HCT116 (cell line): Measurements from ENCODE around the gene KYAT1. TPM values are rescaled to one million over a fixed set of nuclear protein-coding genes. Genes with fewer than 3 reads are reported as not detected.

Source experiments
- ATAC-seq: fragments of 200-7000 bp; cut with Tn5 transposase; 2 replicates; pipeline ENCODE4 v1.9.1; 2020; ENCODE audit warnings: mild to moderate bottlenecking, moderate library complexity
- BruUV-seq: library from RNA; stranded (reverse); fragments of 400-500 nt; replicated peaks from 2 replicates; lab custom pipeline; 2021; lab: Mats Ljungman, UMichigan
- CTCF ChIA-PET: fragments of 300-600 bp; sonication (Branson Sonifier 250); formaldehyde crosslinking; loops from one replicate; lab custom pipeline; 2021; ENCODE audit warnings: antibody characterized with exemption; lab: Charles Lee
- POLR2A ChIA-PET: fragments of 300-600, 350-600 bp; sonication (Branson Sonifier 250); formaldehyde crosslinking; loops from one replicate; lab custom pipeline; 2021; ENCODE audit warnings: antibody characterized with exemption; lab: Charles Lee
- RAD21 ChIA-PET, 2 experiments: fragments of 300-600 bp; sonication (Branson Sonifier 250); formaldehyde crosslinking; loops; one replicate each; lab custom pipeline; 2023; ENCODE audit warnings: low total read pairs in 2 of 2; ENCODE audit not compliant: uncharacterized antibody in 2 of 2, unreplicated experiment in 2 of 2, low non-redundant PET in 1 of 2; lab: Charles Lee
- DNase-seq: peaks from one replicate; pipeline ENCODE4 v3.0.0-alpha.2; 2010; ENCODE audit warnings: low read depth, low spot score
- H2AFZ ChIP-seq: fragments of 200-600 bp; shearing (Covaris generic), sonication (generic); 2 replicates; pipeline ENCODE4 v1.6.1; 2017; ENCODE audit warnings: low read depth, mixed run types, mixed read lengths, antibody characterized with exemption, low read length; ENCODE audit not compliant: poor library complexity, severe bottlenecking
- H3K27ac ChIP-seq: 2 replicates; pipeline ENCODE4 v1.5.1; 2012; ENCODE audit warnings: low read depth, low read length
- H3K27me3 ChIP-seq: fragments of 200-600 bp; sonication (generic); 2 replicates; pipeline ENCODE4 v1.6.1; 2016; ENCODE audit warnings: mixed run types, low read length, mixed read lengths; ENCODE audit not compliant: insufficient read depth
- H3K36me3 ChIP-seq, 2 experiments: fragments of 200-500 bp in 1 of 2; fragments of 200-600 bp in 1 of 2; sonication (Bioruptor generic) in 1 of 2; sonication (generic) in 1 of 2; 2 replicates each; pipeline versions ENCODE4 v1.5.1 to v1.6.1; 2014 to 2016; ENCODE audit warnings: low read length in 2 of 2, inconsistent platforms in 1 of 2, mixed read lengths in 1 of 2, mixed run types in 1 of 2; ENCODE audit not compliant: insufficient read depth in 2 of 2, control insufficient read depth in 1 of 2
- H3K4me1 ChIP-seq, 2 experiments: fragments of 200-600 bp in 1 of 2; sonication (generic) in 1 of 2; 2 replicates each; pipeline versions ENCODE4 v1.5.1 to v1.6.1; 2012 to 2017; ENCODE audit warnings: low read length in 2 of 2, inconsistent platforms in 1 of 2, mild to moderate bottlenecking in 1 of 2, mixed read lengths in 1 of 2, mixed run types in 1 of 2, moderate library complexity in 1 of 2; ENCODE audit not compliant: insufficient read depth in 2 of 2, control insufficient read depth in 1 of 2
- H3K4me2 ChIP-seq: fragments of 200-600 bp; sonication (generic); 2 replicates; pipeline ENCODE4 v1.6.1; 2017; ENCODE audit warnings: mixed run types, low read length, mixed read lengths
- H3K4me3 ChIP-seq, 2 experiments: fragments of 200-600 bp in 1 of 2; sonication (generic) in 1 of 2; replicated peaks in 1 of 2; 2 replicates each; pipeline ENCODE4 v1.5.1; 2011 to 2016; ENCODE audit warnings: low read length in 2 of 2, control low read depth in 1 of 2, low read depth in 1 of 2, mild to moderate bottlenecking in 1 of 2, mixed read lengths in 1 of 2, mixed run types in 1 of 2
- H3K79me2 ChIP-seq: fragments of 200-600 bp; sonication (generic); 2 replicates; pipeline ENCODE4 v1.6.1; 2017; ENCODE audit warnings: mild to moderate bottlenecking, mixed run types, low read length, moderate library complexity, mixed read lengths; ENCODE audit not compliant: insufficient read depth
- H3K9ac ChIP-seq: fragments of 200-600 bp; sonication (generic); 2 replicates; pipeline ENCODE4 v1.6.1; 2016; ENCODE audit warnings: low read length, mixed read lengths
- H3K9me2 ChIP-seq: fragments of 200-600 bp; sonication (generic), shearing (Covaris generic); 2 replicates; pipeline ENCODE4 v1.6.1; 2017; ENCODE audit warnings: mixed run types, mild to moderate bottlenecking, moderate library complexity; ENCODE audit not compliant: insufficient read depth
- H3K9me3 ChIP-seq, 2 experiments: fragments of 200-500 bp in 1 of 2; fragments of 200-600 bp in 1 of 2; sonication (Bioruptor generic) in 1 of 2; sonication (generic) in 1 of 2; 2 replicates each; pipeline ENCODE4 v1.6.1; 2014 to 2017; ENCODE audit warnings: low read length in 2 of 2, mixed read lengths in 2 of 2, inconsistent platforms in 1 of 2, low read depth in 1 of 2, mild to moderate bottlenecking in 1 of 2, mixed run types in 1 of 2, moderate library complexity in 1 of 2; ENCODE audit not compliant: control insufficient read depth in 1 of 2, insufficient read depth in 1 of 2
- H4K20me1 ChIP-seq: fragments of 200-600 bp; sonication (generic), shearing (Covaris generic); 2 replicates; pipeline ENCODE4 v1.6.1; 2017; ENCODE audit warnings: mixed run types, mild to moderate bottlenecking, moderate library complexity; ENCODE audit not compliant: insufficient read depth
- CBX3 ChIP-seq: IDR thresholded peaks from 2 replicates; pipeline ENCODE4 v1.6.1; 2012; ENCODE audit warnings: low read depth
- POLR2A ChIP-seq: IDR thresholded peaks from 2 replicates; pipeline ENCODE4 v1.7.0; 2011; ENCODE audit warnings: borderline replicate concordance; ENCODE audit not compliant: insufficient read depth, insufficient read length; ENCODE audit errors: extremely low read depth
- POLR2AphosphoS5 ChIP-seq: IDR thresholded peaks from 2 replicates; pipeline ENCODE4 v1.6.1; 2011; ENCODE audit warnings: mild to moderate bottlenecking, low read depth, low read length, moderate library complexity
- RAD21 ChIP-seq: IDR thresholded peaks from 2 replicates; pipeline ENCODE4 v1.6.1; 2012; ENCODE audit warnings: low read depth, mild to moderate bottlenecking
- SP1 ChIP-seq: IDR thresholded peaks from 2 replicates; pipeline ENCODE4 v1.6.1; 2012; ENCODE audit warnings: low read depth
- SRF ChIP-seq: IDR thresholded peaks from 2 replicates; pipeline ENCODE4 v1.6.1; 2012; ENCODE audit warnings: low read depth
- YY1 ChIP-seq: IDR thresholded peaks from 2 replicates; pipeline ENCODE4 v1.6.1; 2011; ENCODE audit warnings: low read length, low read depth, moderate library complexity, mild to moderate bottlenecking; ENCODE audit not compliant: insufficient replicate concordance; ENCODE audit errors: extremely low read depth
- intact Hi-C: fragments of 100-400 bp; cut with micrococcal nuclease; formaldehyde crosslinking; loops from 2 replicates; pipeline ENCODE4 v1.10.0; 2022
- total RNA-seq: library from RNA; stranded (reverse); gene quantifications from one replicate; pipeline ENCODE4 v1.2.1, GENCODE V29; 2021; ENCODE audit not compliant: unreplicated experiment
- TF ChIP-seq, protein P1 (sequence below): IDR thresholded peaks from 2 replicates; pipeline ENCODE4 v1.6.1; 2012; ENCODE audit warnings: low read depth

KYAT1 gene
- total RNA-seq, 1 experiment from 2014 or later: 10.1 TPM

- TF ChIP-seq POLR2A (no peak), CBX3 (no peak), SP1 (no peak)
- TF ChIP-seq, protein P1, sequence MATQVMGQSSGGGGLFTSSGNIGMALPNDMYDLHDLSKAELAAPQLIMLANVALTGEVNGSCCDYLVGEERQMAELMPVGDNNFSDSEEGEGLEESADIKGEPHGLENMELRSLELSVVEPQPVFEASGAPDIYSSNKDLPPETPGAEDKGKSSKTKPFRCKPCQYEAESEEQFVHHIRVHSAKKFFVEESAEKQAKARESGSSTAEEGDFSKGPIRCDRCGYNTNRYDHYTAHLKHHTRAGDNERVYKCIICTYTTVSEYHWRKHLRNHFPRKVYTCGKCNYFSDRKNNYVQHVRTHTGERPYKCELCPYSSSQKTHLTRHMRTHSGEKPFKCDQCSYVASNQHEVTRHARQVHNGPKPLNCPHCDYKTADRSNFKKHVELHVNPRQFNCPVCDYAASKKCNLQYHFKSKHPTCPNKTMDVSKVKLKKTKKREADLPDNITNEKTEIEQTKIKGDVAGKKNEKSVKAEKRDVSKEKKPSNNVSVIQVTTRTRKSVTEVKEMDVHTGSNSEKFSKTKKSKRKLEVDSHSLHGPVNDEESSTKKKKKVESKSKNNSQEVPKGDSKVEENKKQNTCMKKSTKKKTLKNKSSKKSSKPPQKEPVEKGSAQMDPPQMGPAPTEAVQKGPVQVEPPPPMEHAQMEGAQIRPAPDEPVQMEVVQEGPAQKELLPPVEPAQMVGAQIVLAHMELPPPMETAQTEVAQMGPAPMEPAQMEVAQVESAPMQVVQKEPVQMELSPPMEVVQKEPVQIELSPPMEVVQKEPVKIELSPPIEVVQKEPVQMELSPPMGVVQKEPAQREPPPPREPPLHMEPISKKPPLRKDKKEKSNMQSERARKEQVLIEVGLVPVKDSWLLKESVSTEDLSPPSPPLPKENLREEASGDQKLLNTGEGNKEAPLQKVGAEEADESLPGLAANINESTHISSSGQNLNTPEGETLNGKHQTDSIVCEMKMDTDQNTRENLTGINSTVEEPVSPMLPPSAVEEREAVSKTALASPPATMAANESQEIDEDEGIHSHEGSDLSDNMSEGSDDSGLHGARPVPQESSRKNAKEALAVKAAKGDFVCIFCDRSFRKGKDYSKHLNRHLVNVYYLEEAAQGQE: no peak
Measured at GRCh38 chr9:128908372-128908771, 26.6 kb upstream of the KYAT1 start (continued).

- no TSS peak for BruUV-seq
- Histone ChIP-seq H3K27ac (no peak overlapping the region), H4K20me1 (no peaks in the 10 kb centered on the region), H3K27me3 (no peaks in the 10 kb centered on the region), H3K9me3 (no peaks in the 10 kb centered on the region), H3K4me3 (no peak overlapping the region), H3K9me2 (no peaks in the 10 kb centered on the region), H3K4me1 (peaks cover 21 to 38% of the 10 kb centered on the region in 2 experiments), H3K4me2 (no peak overlapping the region), H3K36me3 (peaks cover 6 to 14% of the 10 kb centered on the region in 2 experiments; a peak in 3 of 4 replicates), H3K9ac (no peak overlapping the region), H3K79me2 (peaks cover 4% of the 10 kb centered on the region; the same call in 1 of the 2 replicates), H2AFZ (no peak overlapping the region)
- TF ChIP-seq POLR2AphosphoS5: no peak
- no peak for TF ChIP-seq YY1
- TF ChIP-seq RAD21: no peak
- TF ChIP-seq, protein P1: no peak
- no peak for TF ChIP-seq SRF
- ATAC-seq (no peak), DNase-seq (no peak)
- RAD21 ChIA-PET: no interaction called here
- POLR2A ChIA-PET: no interaction called here
- intact Hi-C loops: no loop called here
- CTCF ChIA-PET: no interaction called here
Measured at GRCh38 chr9:128906741-128907140, 25.0 kb upstream of the KYAT1 start.
